Testis (tissue), 2 donors: Measurements from ENCODE around the gene CTNNA2.

Experiments
- CTCF ChIP-seq, 3 experiments: fragments of 450-650 bp in 2 of 3; fragments of 200-600 bp in 1 of 3; sonication (generic) in 1 of 3; IDR thresholded peaks; one replicate each; pipeline ENCODE4 v1.5.1; 2016 to 2019; ENCODE audit warnings: antibody characterized with exemption in 3 of 3, mild to moderate bottlenecking in 2 of 3, moderate library complexity in 1 of 3
- POLR2A ChIP-seq: fragments of 450-650 bp; IDR thresholded peaks from one replicate; pipeline ENCODE4 v1.6.1; 2017; ENCODE audit warnings: antibody characterized with exemption, mild to moderate bottlenecking, moderate library complexity

- no peak for TF ChIP-seq CTCF (IDR thresholded peaks at IDR 0.05)
- TF ChIP-seq POLR2A = no peak
Observed at GRCh38 chr2:80438686-80439085, 925.8 kb downstream of the CTNNA2 start.
